GM23248 (cell line): Measurements from ENCODE around the gene WDR72. TPM values are rescaled to one million over a fixed set of nuclear protein-coding genes. Genes with fewer than 3 reads are reported as not detected.

Experiments used
- DNase-seq: peaks from one replicate; pipeline ENCODE4 v3.0.0-alpha.2; 2015
- H2AFZ ChIP-seq: fragments of 200-600 bp; sonication (generic); 2 replicates; pipeline ENCODE4 v1.6.1; 2016; ENCODE audit warnings: antibody characterized with exemption
- H3F3A ChIP-seq: fragments of 200-600 bp; sonication (generic); 2 replicates; pipeline ENCODE4 v1.6.1; 2016; ENCODE audit warnings: mild to moderate bottlenecking, antibody characterized with exemption, mixed run types; ENCODE audit not compliant: insufficient read depth
- H3K27ac ChIP-seq: fragments of 200-600 bp; sonication (generic); 2 replicates; pipeline ENCODE4 v1.5.1; 2016; ENCODE audit warnings: mild to moderate bottlenecking
- H3K27me3 ChIP-seq: fragments of 200-600 bp; sonication (generic); replicated peaks from 2 replicates; pipeline ENCODE4 v1.6.1; 2016; ENCODE audit warnings: mild to moderate bottlenecking; ENCODE audit not compliant: insufficient read depth
- H3K36me3 ChIP-seq: fragments of 200-600 bp; sonication (generic); 2 replicates; pipeline ENCODE4 v1.6.1; 2016; ENCODE audit warnings: low read depth, mild to moderate bottlenecking
- H3K4me1 ChIP-seq: fragments of 200-600 bp; sonication (generic); 2 replicates; pipeline ENCODE4 v1.6.1; 2016; ENCODE audit warnings: mild to moderate bottlenecking; ENCODE audit not compliant: insufficient read depth
- H3K4me2 ChIP-seq: fragments of 200-600 bp; sonication (generic); one replicate; pipeline ENCODE4 v1.6.1; 2016; ENCODE audit warnings: mild to moderate bottlenecking; ENCODE audit not compliant: unreplicated experiment
- H3K4me3 ChIP-seq: fragments of 200-600 bp; sonication (generic); 2 replicates; pipeline ENCODE4 v1.5.1; 2016; ENCODE audit warnings: mild to moderate bottlenecking
- H3K79me2 ChIP-seq: fragments of 200-600 bp; sonication (generic); 2 replicates; pipeline ENCODE4 v1.6.1; 2016; ENCODE audit warnings: mild to moderate bottlenecking; ENCODE audit not compliant: insufficient read depth
- H3K9ac ChIP-seq: fragments of 200-600 bp; sonication (generic); 2 replicates; pipeline ENCODE4 v1.6.1; 2016; ENCODE audit warnings: mild to moderate bottlenecking
- H3K9me2 ChIP-seq: fragments of 200-600 bp; sonication (generic); 2 replicates; pipeline ENCODE4 v1.6.1; 2016; ENCODE audit warnings: mixed run types, mild to moderate bottlenecking, moderate library complexity; ENCODE audit not compliant: insufficient read depth
- H3K9me3 ChIP-seq: fragments of 200-600 bp; sonication (generic); one replicate; pipeline ENCODE4 v1.6.1; 2017; ENCODE audit warnings: low read depth
- H4K20me1 ChIP-seq: fragments of 200-600 bp; sonication (generic); 2 replicates; pipeline ENCODE4 v1.6.0; 2016; ENCODE audit not compliant: insufficient read depth
- EZH2 ChIP-seq: fragments of 200-600 bp; sonication (generic); IDR thresholded peaks from 2 replicates; pipeline ENCODE4 v1.6.1; 2018; ENCODE audit warnings: antibody characterized with exemption, mild to moderate bottlenecking; ENCODE audit not compliant: insufficient read depth, poor library complexity, severe bottlenecking
- EZH2phosphoT487 ChIP-seq: fragments of 200-600 bp; sonication (generic); IDR thresholded peaks from 2 replicates; pipeline ENCODE4 v1.6.1; 2018; ENCODE audit warnings: antibody characterized with exemption, moderate library complexity, mild to moderate bottlenecking, low read depth; ENCODE audit not compliant: insufficient read depth
- WGBS, 2 experiments: methylation state at CpG; one replicate each; pipeline ENCODE4 v1.1.6; 2015 to 2017; ENCODE audit warnings: low lambda C conversion rate in 2 of 2, low coverage in 1 of 2; ENCODE audit errors: missing lambda C conversion rate in 2 of 2; 5-methylcytosine and 5-hydroxymethylcytosine counted together
- in situ Hi-C: fragments of 300-500 bp; cut with MboI; formaldehyde crosslinking; loops from 2 replicates; pipeline ENCODE4 v1.15.0; 2020
- polyA plus RNA-seq: library from polyadenylated mRNA; unstranded; fragments of >200 nt; fragmentation: Nextera tagmentation; extraction: Ambion mirVana; gene quantifications from 2 replicates; pipeline ENCODE4 v1.2.1, GENCODE V29; 2016
- total RNA-seq: library from RNA; depleted of rRNA; stranded (reverse); fragments of >200 nt; shearing (Covaris generic); gene quantifications from 2 replicates; pipeline ENCODE4 v1.2.3, GENCODE V29; 2014

The WDR72 gene
- total and polyA plus RNA-seq, 2 experiments from 2014 or later = not detected

DNA sequence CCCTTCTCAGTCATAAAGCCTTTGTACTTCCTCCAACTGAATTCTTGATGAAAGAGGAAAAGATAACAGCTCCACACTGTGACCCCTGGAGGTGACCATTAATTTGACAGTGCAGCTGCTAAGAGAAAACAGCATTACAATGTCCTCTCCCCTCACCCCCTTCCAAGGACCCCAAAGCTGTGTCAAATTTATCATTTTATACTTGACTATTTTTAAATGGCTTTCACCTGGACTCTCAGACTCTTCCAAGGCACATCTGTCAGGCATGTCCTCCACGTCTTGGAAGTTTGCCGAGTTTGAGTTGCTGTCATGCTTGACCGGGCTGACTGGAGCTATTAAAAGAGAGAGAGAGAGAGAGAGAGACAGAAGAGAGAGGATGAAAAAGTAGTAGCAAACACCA lies 236.5 kb downstream of the WDR72 start:
- Histone ChIP-seq H3K27me3 (no peaks in the 10 kb centered on the region), H2AFZ (no peak overlapping the region), H3K9me2 (no peaks in the 10 kb centered on the region), H4K20me1 (no peaks in the 10 kb centered on the region), H3K79me2 (no peaks in the 10 kb centered on the region), H3K4me1 (no peaks in the 10 kb centered on the region), H3K4me3 (no peak overlapping the region), H3K4me2 (no peak overlapping the region), H3K9me3 (no peaks in the 10 kb centered on the region), H3K9ac (no peak overlapping the region), H3F3A (no peaks in the 10 kb centered on the region), H3K27ac (no peak overlapping the region), H3K36me3 (no peaks in the 10 kb centered on the region)
- TF ChIP-seq EZH2phosphoT487 = no peak
- TF ChIP-seq EZH2 = no peak
- DNase-seq = no peak
- in situ Hi-C loops = no loop called here
- WGBS, 2 experiments = 0% methylated on average over 3 of the region's 3 CpGs

DNA sequence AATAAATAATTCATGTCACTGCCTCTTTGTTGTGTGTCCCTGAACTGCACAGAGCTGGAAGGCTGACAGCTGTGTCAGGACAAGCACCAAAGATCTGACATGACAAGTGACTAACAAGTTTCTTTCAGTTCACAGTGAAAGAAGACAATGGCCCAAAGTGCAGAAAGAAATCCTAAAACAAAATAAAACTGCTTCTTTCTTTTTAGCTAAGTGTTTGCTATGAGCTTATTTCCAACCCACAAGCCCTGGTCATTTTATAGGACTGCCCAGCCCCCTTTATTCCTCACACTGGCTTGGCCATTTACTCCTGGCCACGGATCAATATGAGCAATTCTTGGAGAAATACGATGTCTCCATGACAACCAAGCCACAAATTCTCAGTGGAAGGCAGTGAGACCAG lies 238.5 kb downstream of the WDR72 start:
- TF ChIP-seq EZH2phosphoT487 (no peak), EZH2 (no peak)
- Histone ChIP-seq H3K9ac (no peak overlapping the region), H2AFZ (no peak overlapping the region), H3K27me3 (no peaks in the 10 kb centered on the region), H3K9me2 (no peaks in the 10 kb centered on the region), H3K79me2 (no peaks in the 10 kb centered on the region), H3K36me3 (no peaks in the 10 kb centered on the region), H4K20me1 (no peaks in the 10 kb centered on the region), H3K9me3 (no peaks in the 10 kb centered on the region), H3K27ac (no peak overlapping the region), H3K4me3 (no peak overlapping the region), H3F3A (no peaks in the 10 kb centered on the region), H3K4me1 (no peaks in the 10 kb centered on the region), H3K4me2 (no peak overlapping the region)
- in situ Hi-C loops = no loop called here
- WGBS, 2 experiments = 0 to 2% methylated on average over 2 of the region's 2 CpGs
- DNase-seq = no peak

DNA sequence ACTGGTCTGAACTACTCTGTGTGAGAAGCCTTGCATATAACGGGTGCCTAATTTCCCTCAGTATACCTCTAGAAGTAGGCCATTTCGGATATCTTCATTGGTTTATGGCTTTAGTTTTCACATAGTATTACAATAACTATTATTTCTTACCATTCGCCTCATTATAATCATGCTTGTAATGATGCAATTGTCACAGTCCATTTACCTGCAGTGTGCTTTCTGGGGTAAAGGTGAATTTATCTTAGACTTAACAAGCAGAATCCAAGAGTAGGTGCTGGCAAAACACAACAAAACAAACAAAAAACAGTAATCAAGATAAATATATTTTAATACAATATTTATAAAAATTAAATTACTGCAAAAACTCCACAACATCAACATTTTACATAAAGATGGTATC lies 246.0 kb downstream of the WDR72 start:
- DNase-seq = no peak
- Histone ChIP-seq H3K36me3 (no peaks in the 10 kb centered on the region), H3K4me3 (no peak overlapping the region), H3K27ac (no peak overlapping the region), H3K4me1 (no peaks in the 10 kb centered on the region), H4K20me1 (no peaks in the 10 kb centered on the region), H3K9me2 (no peaks in the 10 kb centered on the region), H3K9ac (no peak overlapping the region), H3F3A (no peaks in the 10 kb centered on the region), H3K27me3 (no peaks in the 10 kb centered on the region), H3K79me2 (no peaks in the 10 kb centered on the region), H3K9me3 (no peaks in the 10 kb centered on the region), H2AFZ (no peak overlapping the region), H3K4me2 (no peak overlapping the region)
- in situ Hi-C loops = no loop called here
- whole genome bisulfite sequencing, 2 experiments = 9 to 15% methylated on average over 3 of the region's 3 CpGs
- no peak for TF ChIP-seq EZH2
- no peak for TF ChIP-seq EZH2phosphoT487

DNA sequence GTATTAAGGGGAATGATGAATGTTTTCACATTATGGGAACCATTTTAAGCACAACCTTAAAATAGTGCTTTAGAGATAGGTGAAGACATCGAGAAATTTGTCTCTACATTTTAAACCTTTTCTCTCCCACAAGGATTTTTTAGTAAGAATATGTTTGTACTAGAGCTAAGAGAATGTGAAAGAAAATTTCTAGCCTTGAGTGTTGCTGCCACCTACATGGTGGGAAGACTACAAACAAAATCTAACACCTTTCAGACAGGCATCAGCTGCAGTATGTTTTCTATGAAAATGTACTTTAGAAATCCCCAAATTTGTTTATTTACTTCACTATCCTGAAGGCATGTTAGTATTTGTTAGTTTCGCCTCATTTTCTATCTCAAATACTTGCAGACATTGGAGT lies 247.4 kb downstream of the WDR72 start:
- Histone ChIP-seq H3K27ac (no peak overlapping the region), H3K4me2 (no peak overlapping the region), H3K9me2 (no peaks in the 10 kb centered on the region), H3K9ac (no peak overlapping the region), H3K27me3 (no peaks in the 10 kb centered on the region), H3K4me1 (no peaks in the 10 kb centered on the region), H2AFZ (no peak overlapping the region), H3F3A (no peaks in the 10 kb centered on the region), H4K20me1 (no peaks in the 10 kb centered on the region), H3K9me3 (no peaks in the 10 kb centered on the region), H3K36me3 (no peaks in the 10 kb centered on the region), H3K4me3 (no peak overlapping the region), H3K79me2 (no peaks in the 10 kb centered on the region)
- 12% methylated on average over 2 of the region's 2 CpGs for WGBS, 2 experiments
- no peak for TF ChIP-seq EZH2phosphoT487
- TF ChIP-seq EZH2 = no peak
- in situ Hi-C loops = no loop called here
- DNase-seq = no peak

DNA sequence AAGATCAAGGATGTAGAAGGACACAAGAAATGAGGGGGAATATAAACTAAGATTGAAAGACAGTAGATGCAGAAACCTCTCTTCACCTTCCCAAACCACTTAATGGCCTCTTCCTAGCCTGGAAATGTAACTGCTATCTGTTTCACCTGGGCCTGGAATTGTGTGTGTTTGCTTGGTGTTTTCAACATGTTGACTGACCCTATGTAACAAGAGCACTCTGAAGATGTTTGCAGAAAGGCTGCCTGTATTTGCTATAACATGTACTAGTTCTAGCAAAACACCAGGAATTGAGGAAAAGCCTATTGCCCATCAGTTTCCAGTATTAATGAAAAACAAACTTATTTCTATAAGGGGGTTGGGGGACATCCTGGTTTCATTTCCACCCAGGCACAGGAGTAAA lies 248.3 kb downstream of the WDR72 start:
- Histone ChIP-seq H3K9ac (no peak overlapping the region), H3K4me2 (no peak overlapping the region), H4K20me1 (no peaks in the 10 kb centered on the region), H3K4me1 (no peaks in the 10 kb centered on the region), H3K36me3 (no peaks in the 10 kb centered on the region), H3K4me3 (no peak overlapping the region), H3F3A (no peaks in the 10 kb centered on the region), H3K27me3 (no peaks in the 10 kb centered on the region), H3K9me3 (no peaks in the 10 kb centered on the region), H3K27ac (no peak overlapping the region), H2AFZ (no peak overlapping the region), H3K9me2 (no peaks in the 10 kb centered on the region), H3K79me2 (no peaks in the 10 kb centered on the region)
- no peak for DNase-seq
- TF ChIP-seq EZH2 (no peak), EZH2phosphoT487 (no peak)
- in situ Hi-C loops = no loop called here
